ENCODE data around the gene NAP1L4. TPM values are rescaled to one million over a fixed set of nuclear protein-coding genes. Genes with fewer than 3 reads are reported as not detected.

Gene NAP1L4
- total RNA-seq, 1 donor from 2014 or later, result 83.5 TPM

DNA sequence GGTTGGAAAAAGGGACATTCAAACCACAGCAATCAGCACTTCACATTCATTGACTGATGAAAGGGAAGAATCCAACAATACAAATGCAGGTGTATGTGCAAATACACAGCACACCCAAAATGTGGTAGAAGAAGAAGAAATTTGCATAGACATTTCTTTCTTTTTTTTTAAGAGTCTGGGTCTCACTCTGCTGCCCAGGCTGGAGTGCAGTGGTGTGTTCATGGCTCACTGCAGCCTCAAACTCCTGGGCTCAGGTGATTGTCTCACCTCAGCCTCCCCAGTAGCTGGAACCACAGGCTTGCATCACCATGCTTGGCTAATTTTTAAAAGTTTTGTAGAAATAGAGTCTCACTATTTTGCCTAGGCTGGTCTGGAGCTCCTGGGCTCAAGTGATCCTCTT is 43.2 kb upstream of the NAP1L4 start:
- DNase-seq (ENCODE audit: low spot score), result no peak
- TF ChIP-seq CTCF (IDR thresholded peaks at IDR 0.05), result no peak
- Mint-ChIP-seq H3K27me3 (ENCODE audit: low read depth) (no peaks in the 10 kb centered on the region), H3K27ac (ENCODE audit: unreplicated experiment) (no peak overlapping the region), H3K9me3 (ENCODE audit: low read depth) (no peaks in the 10 kb centered on the region), H3K4me1 (ENCODE audit: low read depth) (no peaks in the 10 kb centered on the region), H3K36me3 (ENCODE audit: low read depth) (peaks cover 47% of the 10 kb centered on the region), H3K4me3 (ENCODE audit: unreplicated experiment) (no peak overlapping the region)

- no peak overlapping the region for H3K27ac Mint-ChIP-seq (ENCODE audit: unreplicated experiment)
- no peaks in the 10 kb centered on the region for H3K9me3 Mint-ChIP-seq (ENCODE audit: low read depth)
- H3K4me3 Mint-ChIP-seq (ENCODE audit: unreplicated experiment), result no peak overlapping the region
- DNase-seq (ENCODE audit: low spot score), result no peak
- TF ChIP-seq CTCF (IDR thresholded peaks at IDR 0.05), result no peak
- peaks cover 50% of the 10 kb centered on the region for H3K36me3 Mint-ChIP-seq (ENCODE audit: low read depth)
- H3K4me1 Mint-ChIP-seq (ENCODE audit: low read depth), result no peaks in the 10 kb centered on the region
- no peaks in the 10 kb centered on the region for H3K27me3 Mint-ChIP-seq (ENCODE audit: low read depth)
Measured at GRCh38 chr11:3030289-3031070, 38.4 kb upstream of the NAP1L4 start.

GRCh38 chr11:3028813-3029212 is 36.7 kb upstream of the NAP1L4 start:
- Mint-ChIP-seq H3K4me3 (ENCODE audit: unreplicated experiment) (no peak overlapping the region), H3K27me3 (ENCODE audit: low read depth) (no peaks in the 10 kb centered on the region), H3K27ac (ENCODE audit: unreplicated experiment) (no peak overlapping the region), H3K4me1 (ENCODE audit: low read depth) (peaks cover under 1% of the 10 kb centered on the region), H3K36me3 (ENCODE audit: low read depth) (peaks cover 44% of the 10 kb centered on the region), H3K9me3 (ENCODE audit: low read depth) (no peaks in the 10 kb centered on the region)
- DNase-seq (ENCODE audit: low spot score), result no peak
- no peak for TF ChIP-seq CTCF (IDR thresholded peaks at IDR 0.05)

DNA sequence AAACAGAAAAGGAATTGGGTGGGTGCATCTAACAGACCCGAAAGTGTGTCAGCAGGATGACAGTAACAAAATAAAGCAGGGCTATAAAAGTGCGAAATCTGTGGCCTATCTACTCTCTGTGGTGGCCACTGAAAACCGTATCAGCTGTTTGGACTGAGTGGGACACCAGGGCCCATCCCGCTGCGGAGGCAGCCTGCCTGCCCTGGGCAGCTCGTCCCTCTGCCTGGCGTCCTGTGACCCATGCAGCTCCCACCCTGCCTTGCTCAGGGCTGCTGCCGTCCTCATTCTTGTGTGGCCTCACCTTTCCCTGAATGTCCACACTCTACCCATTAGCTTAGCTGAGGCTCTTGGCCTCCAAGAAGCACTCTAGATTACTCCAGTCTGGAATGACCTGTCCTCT is 34.7 kb upstream of the NAP1L4 start:
- Mint-ChIP-seq H3K4me3 (ENCODE audit: unreplicated experiment) (no peak overlapping the region), H3K36me3 (ENCODE audit: low read depth) (peaks cover 47% of the 10 kb centered on the region), H3K27ac (ENCODE audit: unreplicated experiment) (no peak overlapping the region), H3K4me1 (ENCODE audit: low read depth) (peaks cover 21% of the 10 kb centered on the region), H3K27me3 (ENCODE audit: low read depth) (no peaks in the 10 kb centered on the region), H3K9me3 (ENCODE audit: low read depth) (no peaks in the 10 kb centered on the region)
- no peak for TF ChIP-seq CTCF (IDR thresholded peaks at IDR 0.05)
- DNase-seq (ENCODE audit: low spot score), result no peak

- peak; percentile 62 for TF ChIP-seq CTCF (IDR thresholded peaks at IDR 0.05)
- no peaks in the 10 kb centered on the region for H3K9me3 Mint-ChIP-seq (ENCODE audit: low read depth)
- H3K4me1 Mint-ChIP-seq (ENCODE audit: low read depth), result peaks cover 32% of the 10 kb centered on the region
- H3K27ac Mint-ChIP-seq (ENCODE audit: unreplicated experiment), result peak overlapping the region; percentile 90
- no peaks in the 10 kb centered on the region for H3K27me3 Mint-ChIP-seq (ENCODE audit: low read depth)
- H3K4me3 Mint-ChIP-seq (ENCODE audit: unreplicated experiment), result no peak overlapping the region
- peaks cover 38% of the 10 kb centered on the region for H3K36me3 Mint-ChIP-seq (ENCODE audit: low read depth)
- DNase-seq (ENCODE audit: low spot score), result no peak
Measured at GRCh38 chr11:3022982-3023381, 30.9 kb upstream of the NAP1L4 start.

Measured in chondrocyte (in vitro differentiated cells).